ENCODE data around the gene ZFP36.
A peak's percentile ranks its signal among the peaks of the same experiment; 100 is the strongest.
"Not testable (repeated sequence)": the region's sequence is repeated elsewhere in the genome, so short reads cannot be mapped to it uniquely, and the experiment has no call there.

The ZFP36 gene

GRCh38 chr19:39406656-39407409 is at the start of gene ZFP36:
TSS of gene ZFP36 (plus strand) at chr19:39406847. CDS start at chr19:39406905, 58 bp downstream.
- DNase-seq: peak; percentile 96

DNA sequence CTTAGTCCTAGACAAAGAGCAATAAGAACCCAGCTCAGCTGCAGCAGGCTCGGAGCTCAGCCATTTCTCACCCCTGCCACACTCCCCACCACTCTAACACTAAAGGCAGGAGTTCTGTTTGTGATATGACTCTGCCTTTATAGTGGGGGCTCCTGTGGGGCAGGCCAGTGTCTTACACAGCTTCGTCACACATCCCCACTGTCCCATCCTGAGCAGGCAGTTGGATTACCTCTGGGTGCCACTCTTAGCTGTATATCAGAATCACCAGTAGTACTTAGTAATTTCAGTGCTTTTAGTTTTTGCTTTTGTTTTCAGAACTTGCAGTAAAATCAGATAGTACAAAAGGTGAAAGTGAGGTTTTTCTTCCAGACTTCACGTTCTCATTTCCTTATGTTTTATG is 47.6 kb upstream of the ZFP36 start:
- DNase-seq: no peak

DNA sequence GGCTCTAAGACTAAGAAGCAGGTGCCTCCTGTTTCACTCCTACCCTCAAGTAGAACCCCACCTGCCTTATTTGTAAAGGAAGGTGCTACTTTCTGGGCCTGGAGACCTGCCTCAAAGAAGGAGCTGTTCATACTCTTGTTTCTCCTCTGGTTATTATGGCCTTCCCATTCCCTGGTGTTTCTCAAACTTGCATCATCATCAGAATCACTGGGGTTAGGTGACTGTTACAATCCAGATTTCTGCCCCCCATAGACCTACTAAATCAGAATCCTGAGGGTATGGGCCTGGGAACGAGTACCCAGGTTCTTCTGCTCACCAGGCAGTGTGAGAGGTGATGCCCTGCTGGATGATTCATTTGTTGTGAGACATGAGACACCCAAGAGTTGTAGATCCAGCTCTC is 46.0 kb upstream of the ZFP36 start:
- DNase-seq: no peak

- no peak for DNase-seq
Measured at GRCh38 chr19:39362682-39363657, 43.7 kb upstream of the ZFP36 start.

- no peak for DNase-seq
Measured at GRCh38 chr19:39363901-39364457, 42.7 kb upstream of the ZFP36 start.

DNA sequence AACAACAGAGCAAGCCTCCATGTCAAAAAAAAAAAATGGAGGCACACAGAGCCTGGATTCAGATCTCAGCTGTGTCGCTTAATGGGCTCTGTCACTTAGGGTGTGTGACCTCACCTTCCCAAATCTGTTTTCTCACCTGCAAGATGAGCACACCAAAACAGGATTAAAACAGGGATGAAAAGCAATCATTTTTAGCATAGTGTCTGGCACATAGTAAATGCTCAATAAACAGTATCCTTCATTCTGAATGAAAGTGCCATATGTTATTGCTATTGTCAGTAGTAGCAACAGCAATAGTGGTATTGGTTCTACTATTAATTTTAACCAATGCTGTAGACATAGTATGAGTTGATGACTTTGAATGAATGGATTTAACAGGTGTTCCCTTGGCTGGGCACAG is 41.1 kb upstream of the ZFP36 start:
- no peak for DNase-seq

DNA sequence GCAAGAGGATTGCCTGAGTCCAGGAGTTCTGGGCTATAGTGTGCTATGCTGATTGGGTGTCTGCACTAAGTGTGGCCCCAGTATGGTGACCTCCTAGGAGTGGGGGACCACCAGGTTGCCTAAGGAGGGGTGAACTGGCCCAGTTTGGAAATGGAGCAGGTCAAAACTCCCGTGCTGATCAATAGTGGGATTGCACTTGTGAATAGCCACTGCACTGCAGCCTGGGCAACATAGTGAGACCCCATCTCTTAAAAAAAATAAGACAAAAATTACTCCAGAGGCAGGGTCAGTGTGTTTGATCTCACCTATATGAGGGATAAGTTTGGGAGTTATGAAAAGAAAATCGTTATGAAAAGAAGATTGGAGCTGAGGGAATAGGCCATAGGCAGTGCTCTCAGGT is 37.4 kb upstream of the ZFP36 start:
- DNase-seq: no peak

GRCh38 chr19:39370735-39371134 is 35.9 kb upstream of the ZFP36 start:
- no peak for DNase-seq

DNA sequence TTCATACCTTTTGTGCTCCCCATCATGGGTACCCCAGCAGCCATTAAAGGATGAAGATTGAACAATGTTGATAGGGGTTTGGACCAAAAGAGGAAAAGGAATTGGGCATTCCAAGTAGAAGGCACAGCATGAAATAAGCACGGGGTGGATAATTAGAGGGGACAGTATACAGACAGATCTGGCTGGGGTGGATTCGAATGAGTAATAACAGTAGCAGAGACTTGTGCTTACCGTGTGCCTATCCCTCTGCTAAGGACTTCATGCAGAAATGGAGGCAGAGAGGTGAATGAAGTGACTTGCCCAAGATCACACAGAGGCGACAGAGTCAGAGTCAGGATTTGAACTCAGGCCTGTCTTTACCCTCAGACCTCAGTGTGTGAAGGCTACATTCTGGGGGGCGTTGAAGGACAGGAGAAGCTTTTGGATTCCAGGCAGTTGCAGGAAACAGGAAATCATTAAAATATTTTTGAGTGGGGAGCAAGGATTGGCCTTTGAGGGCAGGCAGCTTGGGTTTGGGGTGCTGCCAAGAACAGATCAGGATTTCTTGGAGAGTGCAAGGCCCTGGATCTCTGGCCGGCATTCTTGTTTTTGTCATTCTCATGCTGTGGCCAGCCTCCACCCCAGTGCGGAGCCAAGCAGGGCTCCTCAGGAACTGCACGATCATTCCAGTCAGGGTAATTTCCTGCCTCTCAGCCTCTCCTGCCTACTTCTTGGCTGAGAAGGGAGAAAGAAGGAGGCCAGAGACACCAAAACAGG is 34.4 kb upstream of the ZFP36 start:
- DNase-seq: no peak

- DNase-seq: no peak
Measured at GRCh38 chr19:39372941-39373340, 33.7 kb upstream of the ZFP36 start.

DNA sequence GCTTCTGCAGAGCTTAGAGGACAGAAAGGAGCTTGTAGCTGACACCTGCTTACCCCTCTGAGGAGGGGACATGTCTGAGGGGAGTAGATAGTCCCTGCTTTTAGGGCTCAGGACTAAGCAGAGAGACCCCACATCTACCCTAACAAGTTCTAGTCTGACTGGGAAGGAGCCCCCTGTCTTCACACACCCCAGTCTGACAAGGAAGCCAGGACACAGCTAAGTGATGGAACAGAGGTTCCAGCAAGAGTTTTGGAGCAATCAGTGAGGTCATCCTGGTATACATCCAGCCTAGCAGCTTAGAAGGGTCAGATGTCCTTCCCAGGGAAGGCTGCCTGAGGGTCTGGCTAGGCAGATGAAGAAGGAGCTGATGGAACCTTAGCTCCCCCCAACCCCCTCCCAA is 30.7 kb upstream of the ZFP36 start:
- no peak for DNase-seq

DNA sequence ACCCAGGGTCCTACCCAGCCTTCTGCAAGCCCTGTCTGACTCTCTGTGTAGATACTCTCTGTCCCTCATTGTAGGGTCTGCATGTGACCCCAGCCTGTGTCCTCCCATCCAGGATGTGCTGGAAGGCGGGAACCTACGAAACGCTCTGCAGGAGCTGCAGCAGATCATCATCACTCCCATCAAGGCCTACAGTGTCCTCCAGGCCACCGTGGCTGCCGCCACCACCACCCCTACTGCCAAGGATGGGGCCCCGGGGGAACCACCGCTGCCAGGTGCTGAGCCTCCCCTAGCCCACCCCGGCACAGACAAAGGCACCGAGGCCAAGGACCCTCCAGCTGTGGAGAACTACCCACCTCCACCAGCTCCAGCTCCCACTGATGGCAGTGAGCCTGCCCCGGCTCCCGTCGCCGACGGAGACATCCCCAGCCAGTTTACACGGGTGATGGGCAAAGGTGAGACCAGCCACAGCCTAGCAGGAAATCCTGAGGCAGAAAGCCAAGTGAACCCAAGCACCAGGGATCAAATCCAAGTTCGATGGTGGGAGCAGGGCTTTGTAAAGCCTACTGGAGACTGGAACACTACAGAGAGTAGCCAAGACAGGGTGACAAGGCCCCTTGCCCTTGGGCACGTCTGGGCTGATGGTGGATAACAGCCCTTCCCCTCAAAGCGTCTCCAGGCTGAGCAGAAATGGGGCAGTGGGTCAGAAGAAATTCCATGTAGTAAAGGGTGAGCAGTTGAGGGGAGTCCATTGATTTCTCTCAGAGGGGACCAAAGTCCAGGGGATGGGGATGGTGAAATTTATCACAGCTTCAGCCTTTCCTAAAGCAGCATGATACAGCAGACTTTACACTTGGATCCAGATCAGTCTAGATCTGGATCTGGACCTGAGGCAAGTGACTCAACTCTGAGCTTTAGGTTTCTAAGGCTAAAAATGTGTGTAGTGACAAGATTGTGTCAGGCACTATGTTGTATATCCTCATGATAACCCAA is 29.0 kb upstream of the ZFP36 start:
- no peak for DNase-seq

DNA sequence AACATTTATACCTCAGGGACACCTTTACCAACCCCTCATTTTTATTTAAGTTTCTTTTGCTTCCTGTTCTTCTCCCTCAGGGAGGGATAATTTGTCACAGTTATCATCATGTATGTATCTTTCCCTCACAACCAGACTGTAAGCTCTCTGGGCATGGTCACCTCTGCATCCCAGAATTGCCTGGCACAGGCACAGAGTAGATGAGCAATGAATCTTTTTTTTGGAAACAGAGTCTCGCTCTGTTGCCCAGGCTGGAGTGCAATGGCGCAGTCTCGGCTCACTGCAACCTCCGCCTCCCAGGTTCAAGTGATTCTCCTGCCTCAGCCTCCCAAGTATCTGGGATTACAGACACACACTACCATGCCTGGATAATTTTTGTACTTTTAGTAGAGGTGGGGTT is 27.3 kb upstream of the ZFP36 start:
- DNase-seq: not testable (repeated sequence)

- no peak for DNase-seq
Measured at GRCh38 chr19:39379865-39380396, 26.7 kb upstream of the ZFP36 start.

GRCh38 chr19:39380521-39381502 is 25.8 kb upstream of the ZFP36 start:
- no peak for DNase-seq

DNA sequence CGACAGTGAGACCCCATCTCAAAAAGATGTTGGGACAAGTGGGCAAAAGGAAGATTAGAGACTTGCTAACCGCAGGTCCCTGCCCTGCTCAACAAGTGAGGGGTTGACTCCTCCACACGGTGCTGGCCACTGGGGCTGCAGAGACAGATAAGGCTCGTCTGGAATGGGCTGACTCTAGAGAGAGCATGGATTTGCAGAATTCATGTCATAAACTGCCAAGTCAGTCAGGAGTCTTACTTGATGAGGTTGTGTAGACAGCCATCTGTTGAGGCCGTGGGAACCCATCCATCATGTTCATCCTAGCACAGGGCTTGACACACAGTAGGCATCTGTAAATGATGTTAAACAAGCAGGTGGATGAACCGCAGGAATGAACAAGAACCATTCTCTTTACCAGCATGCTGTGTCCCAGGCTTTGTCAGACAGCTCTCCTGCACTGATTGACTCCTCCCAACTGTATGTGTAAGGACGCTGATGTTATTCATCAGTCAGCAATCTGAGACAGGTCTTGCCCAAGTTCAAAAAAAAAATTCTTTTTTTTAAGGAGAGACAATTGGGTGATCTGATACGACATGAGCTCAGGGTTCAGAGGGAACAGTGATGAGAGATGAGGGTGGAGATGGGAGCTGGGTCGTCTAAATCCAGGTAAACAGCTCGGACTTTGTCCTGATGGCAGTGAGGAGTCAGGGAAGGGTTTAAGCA is 24.6 kb upstream of the ZFP36 start:
- no peak for DNase-seq

GRCh38 chr19:39382991-39383828 is 23.4 kb upstream of the ZFP36 start:
- DNase-seq: no peak

DNA sequence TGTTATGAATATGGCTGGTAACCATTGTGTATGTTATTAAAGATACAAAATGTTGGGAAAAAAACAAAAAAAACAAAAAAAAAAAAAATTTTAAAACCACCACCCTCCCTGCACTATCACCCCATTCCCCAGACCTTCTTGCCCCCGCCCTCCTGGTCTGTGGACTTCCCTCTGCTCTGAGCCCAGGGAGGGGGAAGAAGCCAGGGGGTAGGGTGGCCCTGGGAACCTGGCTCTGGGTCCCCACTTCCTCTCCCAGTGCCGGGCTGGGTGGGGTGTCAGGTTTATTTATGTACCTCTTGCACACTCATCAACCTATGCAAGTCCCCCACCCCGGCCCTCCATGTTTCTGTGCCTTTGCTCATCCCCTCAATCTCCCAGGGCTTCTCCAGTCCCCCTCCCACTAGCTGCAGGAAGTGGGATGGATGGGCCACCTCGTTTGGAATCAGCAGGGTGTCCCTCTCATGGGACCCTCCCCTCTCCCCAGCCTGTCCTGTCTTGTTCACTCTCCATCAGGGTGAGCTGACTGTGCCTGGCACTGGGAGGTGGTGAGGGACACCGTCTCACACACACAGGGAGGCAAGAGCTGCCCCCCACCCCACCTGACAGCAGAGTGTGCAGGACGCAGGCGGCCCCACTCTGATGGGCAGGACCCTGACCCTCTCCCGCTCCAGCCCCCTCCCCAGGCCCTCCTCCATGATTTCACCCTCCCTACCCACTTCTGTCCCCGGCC is 21.6 kb upstream of the ZFP36 start:
- DNase-seq: no peak

Data from activated CD8-positive, alpha-beta memory T cell treated with anti-CD3 and anti-CD28 coated beads for 24 hours (primary cell).